C4-2B (cell line): Measurements from ENCODE around the gene RNF112.

Experiments
- CTCF ChIP-seq: fragments of 450-650 bp; conservative IDR thresholded peaks from 2 replicates; pipeline ENCODE4 v1.5.1; 2017; ENCODE audit warnings: mild to moderate bottlenecking
- ZFX ChIP-seq: fragments of 450-650 bp; IDR thresholded peaks from 2 replicates; pipeline ENCODE4 v1.6.1; 2017

GRCh38 chr17:19369107-19369778 lies 41.8 kb upstream of the RNF112 start:
- TF ChIP-seq CTCF (no peak), ZFX (no peak)
